Mucosa of rectum (tissue), 2 donors: ENCODE measurements around the gene NFIA.

Experiments used
- H3K27ac ChIP-seq, 2 donors: one replicate each; pipeline ENCODE4 v1.7.0; 2013; ENCODE audit warnings: inconsistent platforms in 2 of 2, low read depth in 2 of 2, low read length in 2 of 2
- H3K27me3 ChIP-seq, 2 donors: one replicate each; pipeline ENCODE4 v1.7.0; 2013; ENCODE audit warnings: low read length in 2 of 2; ENCODE audit not compliant: control insufficient read depth in 2 of 2, insufficient read depth in 2 of 2
- H3K36me3 ChIP-seq, 2 donors: one replicate each; pipeline ENCODE4 v1.7.0; 2013; ENCODE audit warnings: low read length in 2 of 2; ENCODE audit not compliant: control insufficient read depth in 2 of 2, insufficient read depth in 2 of 2
- H3K4me1 ChIP-seq, 2 donors: one replicate each; pipeline ENCODE4 v1.7.0; 2013; ENCODE audit warnings: low read length in 2 of 2, mild to moderate bottlenecking in 1 of 2; ENCODE audit not compliant: control insufficient read depth in 2 of 2, insufficient read depth in 2 of 2
- H3K4me3 ChIP-seq, 2 donors: one replicate each; pipeline ENCODE4 v1.7.0; 2013; ENCODE audit warnings: low read length in 2 of 2
- H3K9ac ChIP-seq, 2 donors: one replicate each; pipeline ENCODE4 v1.7.0; 2013; ENCODE audit warnings: low read length in 2 of 2, low read depth in 1 of 2, mild to moderate bottlenecking in 1 of 2
- H3K9me3 ChIP-seq, 2 donors: one replicate each; pipeline ENCODE4 v1.7.0; 2013; ENCODE audit warnings: low read length in 2 of 2; ENCODE audit not compliant: control insufficient read depth in 2 of 2
- donor health status: healthy.
- donor health status: Normal muscosa, but diverticular disease.

NFIA gene

DNA sequence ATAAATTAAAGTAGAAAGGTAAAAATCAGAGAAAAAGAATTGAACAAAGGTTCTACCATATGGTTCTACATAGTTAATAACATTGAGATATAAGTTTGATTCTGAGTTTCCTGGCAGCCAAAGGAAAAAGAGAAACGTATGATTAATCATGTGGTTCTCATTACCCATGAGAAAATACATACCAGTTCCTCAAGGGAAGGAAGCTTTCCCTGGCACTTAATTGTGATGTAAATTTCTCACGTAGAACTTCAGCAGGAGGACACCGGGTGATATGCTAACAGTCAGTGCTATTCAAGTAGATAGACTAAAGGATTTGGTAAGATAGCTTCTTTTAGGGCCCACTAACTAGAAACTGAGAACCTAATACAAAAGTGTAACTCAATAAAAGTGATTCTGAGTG is 218.5 kb downstream of the NFIA start:
- no peaks in the 10 kb centered on the region for H3K36me3 ChIP-seq
- H3K27me3 ChIP-seq = no peaks in the 10 kb centered on the region
- no peak overlapping the region for H3K27ac ChIP-seq
- H3K9me3 ChIP-seq = no peaks in the 10 kb centered on the region
- H3K4me1 ChIP-seq = peaks cover 0 to 2% of the 10 kb centered on the region in 2 donors
- H3K4me3 ChIP-seq = no peak overlapping the region
- no peak overlapping the region for H3K9ac ChIP-seq

- peak overlapping the region; percentile 5 to 45 for H3K27ac ChIP-seq
- no peaks in the 10 kb centered on the region for H3K27me3 ChIP-seq
- H3K36me3 ChIP-seq = no peaks in the 10 kb centered on the region
- H3K4me3 ChIP-seq = no peak overlapping the region
- H3K9me3 ChIP-seq = no peaks in the 10 kb centered on the region
- H3K4me1 ChIP-seq = peaks cover 0 to 2% of the 10 kb centered on the region in 2 donors
- no peak overlapping the region for H3K9ac ChIP-seq
Observed at GRCh38 chr1:61301824-61302657, 219.7 kb downstream of the NFIA start.

- Histone ChIP-seq H3K27me3 (no peaks in the 10 kb centered on the region), H3K27ac (no peak overlapping the region), H3K9ac (no peak overlapping the region), H3K4me3 (no peak overlapping the region), H3K9me3 (no peaks in the 10 kb centered on the region), H3K4me1 (no peaks in the 10 kb centered on the region), H3K36me3 (peaks cover 0 to 2% of the 10 kb centered on the region in 2 donors)
Observed at GRCh38 chr1:61307422-61308142, 225.2 kb downstream of the NFIA start.

- Histone ChIP-seq H3K27me3 (no peaks in the 10 kb centered on the region), H3K9ac (no peak overlapping the region)
Observed at GRCh38 chr1:61310057-61310456, 227.7 kb downstream of the NFIA start.

DNA sequence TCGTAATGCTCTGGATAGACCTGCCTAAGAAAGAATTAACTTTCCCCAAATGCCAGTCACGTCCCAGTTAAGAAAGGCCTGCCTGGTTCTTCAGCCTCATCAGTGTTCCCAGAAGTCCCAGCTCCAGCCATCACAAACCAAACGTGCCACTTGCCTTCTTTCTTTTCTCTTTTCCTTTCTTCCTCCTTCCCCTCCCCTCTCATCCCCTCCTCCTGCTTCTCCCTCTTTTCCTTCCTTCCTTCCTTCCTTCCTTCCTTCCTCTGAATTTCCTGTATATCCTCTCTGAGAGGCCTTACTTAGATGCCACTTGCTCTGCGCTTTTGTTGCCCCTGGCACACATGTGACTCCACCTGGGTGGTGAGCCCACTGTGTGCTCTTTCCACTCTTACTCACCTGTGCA is 228.2 kb downstream of the NFIA start:
- H3K27me3 ChIP-seq = no peaks in the 10 kb centered on the region
- H3K4me1 ChIP-seq = no peaks in the 10 kb centered on the region
- no peak overlapping the region for H3K27ac ChIP-seq
- no peaks in the 10 kb centered on the region for H3K9me3 ChIP-seq
- peaks cover 0 to 2% of the 10 kb centered on the region in 2 donors for H3K36me3 ChIP-seq
- no peak overlapping the region for H3K9ac ChIP-seq
- no peak overlapping the region for H3K4me3 ChIP-seq

More at GRCh38 chr1:61310057-61310456, 227.7 kb downstream of the NFIA start:
- Histone ChIP-seq H3K9me3 (no peaks in the 10 kb centered on the region), H3K4me1 (no peaks in the 10 kb centered on the region), H3K4me3 (no peak overlapping the region), H3K36me3 (peaks cover 0 to 2% of the 10 kb centered on the region in 2 donors), H3K27ac (no peak overlapping the region)

GRCh38 chr1:61313906-61314422 is 231.6 kb downstream of the NFIA start:
- Histone ChIP-seq H3K9ac (no peak overlapping the region), H3K4me1 (peaks cover 0 to 4% of the 10 kb centered on the region in 2 donors), H3K4me3 (no peak overlapping the region), H3K27me3 (no peaks in the 10 kb centered on the region), H3K27ac (no peak overlapping the region), H3K36me3 (no peaks in the 10 kb centered on the region), H3K9me3 (no peaks in the 10 kb centered on the region)

DNA sequence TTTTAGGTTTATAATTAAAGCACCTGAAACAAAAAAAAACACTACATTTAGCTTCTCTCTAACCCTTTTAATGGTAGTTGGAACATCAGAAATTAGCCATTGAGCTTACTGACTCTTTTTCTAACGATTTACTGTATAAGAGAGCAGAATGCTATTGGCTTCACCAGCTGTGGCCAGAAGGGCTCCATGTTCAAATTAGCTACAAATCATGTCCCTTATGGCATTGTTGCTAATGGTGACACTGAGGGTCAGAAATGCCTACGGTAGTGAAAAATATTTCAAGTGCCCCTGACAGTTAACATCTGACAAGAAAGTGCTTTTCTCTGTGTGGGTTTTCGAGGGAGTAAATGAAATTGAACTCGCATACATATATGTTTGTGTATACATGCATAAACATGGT is 232.7 kb downstream of the NFIA start:
- H3K4me3 ChIP-seq = no peak overlapping the region
- H3K4me1 ChIP-seq = peaks cover 0 to 4% of the 10 kb centered on the region in 2 donors
- no peaks in the 10 kb centered on the region for H3K36me3 ChIP-seq
- H3K9ac ChIP-seq = no peak overlapping the region
- H3K9me3 ChIP-seq = no peaks in the 10 kb centered on the region
- no peaks in the 10 kb centered on the region for H3K27me3 ChIP-seq
- no peak overlapping the region for H3K27ac ChIP-seq

- Histone ChIP-seq H3K4me1 (peaks cover 0 to 4% of the 10 kb centered on the region in 2 donors), H3K9me3 (no peaks in the 10 kb centered on the region), H3K27me3 (no peaks in the 10 kb centered on the region), H3K9ac (no peak overlapping the region), H3K27ac (no peak overlapping the region), H3K36me3 (no peaks in the 10 kb centered on the region), H3K4me3 (no peak overlapping the region)
Observed at GRCh38 chr1:61316493-61316892, 234.1 kb downstream of the NFIA start.

- H3K4me3 ChIP-seq = peak overlapping the region in 1 of 2 donors; percentile 20
- no peaks in the 10 kb centered on the region for H3K36me3 ChIP-seq
- peaks cover 0 to 4% of the 10 kb centered on the region in 2 donors for H3K4me1 ChIP-seq
- H3K27me3 ChIP-seq = no peaks in the 10 kb centered on the region
- H3K27ac ChIP-seq = peak overlapping the region; percentile 59 to 64
- H3K9me3 ChIP-seq = no peaks in the 10 kb centered on the region
- H3K9ac ChIP-seq = no peak overlapping the region
Observed at GRCh38 chr1:61318319-61319125, 236.2 kb downstream of the NFIA start.
